ENCODE measurements around the gene KCNQ1. TPM values are rescaled to one million over a fixed set of nuclear protein-coding genes. Genes with fewer than 3 reads are reported as not detected.
A peak's percentile ranks its signal among the peaks of the same experiment; 100 is the strongest.

The KCNQ1 gene
- total RNA-seq, 2 experiments from 2014 or later: 20.4 to 24.3 TPM

DNA sequence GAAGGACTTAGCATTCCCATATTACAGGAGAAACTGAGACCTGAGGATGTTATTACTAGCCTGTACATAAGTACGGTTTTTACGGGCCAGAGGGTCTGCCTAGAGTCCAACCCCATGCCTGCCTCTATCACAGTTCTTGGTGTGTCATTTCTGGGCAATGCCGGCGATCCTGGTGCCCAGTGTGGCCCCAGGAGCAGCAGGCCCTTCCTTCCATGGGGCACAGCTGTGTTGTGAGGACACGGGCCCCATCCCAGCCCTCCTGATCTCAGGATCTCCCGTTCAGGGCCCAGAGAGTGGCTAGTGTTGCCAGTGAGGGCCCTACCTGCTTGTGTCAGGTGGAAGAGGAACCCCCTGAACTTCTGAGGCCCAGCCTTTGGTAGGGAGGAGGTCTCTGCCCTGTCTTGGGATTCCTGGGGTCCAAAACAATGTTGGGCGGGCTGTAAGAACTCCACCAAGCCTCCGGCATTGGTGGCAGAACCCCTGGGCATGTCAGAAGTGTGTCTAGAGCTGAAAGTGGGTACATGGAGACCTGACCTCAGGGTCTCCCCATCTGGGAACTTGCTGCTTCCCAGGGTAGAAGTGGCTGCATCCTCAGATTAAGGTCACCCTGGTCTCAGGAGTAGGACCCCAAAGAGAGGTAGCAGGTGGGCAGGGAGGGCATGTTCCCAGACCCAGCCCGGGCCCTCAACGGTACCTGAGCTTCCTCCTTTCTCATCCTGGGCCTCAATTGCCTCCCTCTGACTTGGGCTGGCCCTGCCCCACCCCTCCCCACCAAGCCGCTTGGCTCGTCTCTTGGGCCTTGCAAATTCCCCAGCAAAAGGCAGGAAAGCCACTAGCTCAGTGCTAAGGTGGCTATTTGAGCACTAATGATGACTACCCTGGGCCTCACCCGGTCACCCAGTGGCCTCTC, 329.6 kb downstream of the KCNQ1 start:
- Mint-ChIP-seq H3K27ac (no peak overlapping the region), H3K4me3 (no peak overlapping the region), H3K36me3 (ENCODE audit: low read depth) (peaks cover 2% of the 10 kb centered on the region), H3K9me3 (no peaks in the 10 kb centered on the region), H3K4me1 (peaks cover 17% of the 10 kb centered on the region), H3K27me3 (no peaks in the 10 kb centered on the region)
- peak; percentile 4 for DNase-seq
- CTCF ChIA-PET: interaction anchor here (1.5 kb wide), 1 partner anchor 242 kb away, joined by 5 read pairs; no protein-coding TSS in a partner anchor
- POLR2A ChIA-PET: no interaction called here

DNA sequence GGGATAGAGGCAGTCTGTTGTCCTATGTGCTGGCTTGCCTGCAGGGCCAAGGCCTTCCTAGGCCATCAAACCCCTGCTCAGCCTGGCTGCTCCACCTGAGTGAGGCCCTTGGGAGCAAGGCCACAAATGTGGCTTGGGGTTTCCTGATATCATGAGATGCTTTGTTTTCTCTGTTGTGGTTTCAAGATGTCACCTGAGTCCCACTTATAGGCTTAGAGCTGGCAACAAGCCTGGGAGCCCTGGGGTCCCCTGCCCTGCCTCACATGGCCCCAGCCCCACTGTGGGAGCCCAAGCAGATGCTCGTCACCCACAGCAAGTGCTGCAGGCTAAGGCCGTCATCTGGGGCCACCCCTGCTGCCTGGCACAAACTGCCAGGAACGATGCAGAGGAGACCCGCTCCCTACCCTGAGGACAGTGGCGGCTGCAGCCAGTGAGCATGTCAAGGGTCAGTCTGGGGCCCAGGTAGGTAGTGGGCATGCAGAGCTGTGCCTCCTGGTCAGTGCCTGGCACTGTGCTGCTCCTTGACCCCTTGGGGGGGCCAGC, 330.3 kb downstream of the KCNQ1 start:
- POLR2A ChIA-PET: no interaction called here
- peak; percentile 33 for DNase-seq
- no peaks in the 10 kb centered on the region for H3K27me3 Mint-ChIP-seq

DNA sequence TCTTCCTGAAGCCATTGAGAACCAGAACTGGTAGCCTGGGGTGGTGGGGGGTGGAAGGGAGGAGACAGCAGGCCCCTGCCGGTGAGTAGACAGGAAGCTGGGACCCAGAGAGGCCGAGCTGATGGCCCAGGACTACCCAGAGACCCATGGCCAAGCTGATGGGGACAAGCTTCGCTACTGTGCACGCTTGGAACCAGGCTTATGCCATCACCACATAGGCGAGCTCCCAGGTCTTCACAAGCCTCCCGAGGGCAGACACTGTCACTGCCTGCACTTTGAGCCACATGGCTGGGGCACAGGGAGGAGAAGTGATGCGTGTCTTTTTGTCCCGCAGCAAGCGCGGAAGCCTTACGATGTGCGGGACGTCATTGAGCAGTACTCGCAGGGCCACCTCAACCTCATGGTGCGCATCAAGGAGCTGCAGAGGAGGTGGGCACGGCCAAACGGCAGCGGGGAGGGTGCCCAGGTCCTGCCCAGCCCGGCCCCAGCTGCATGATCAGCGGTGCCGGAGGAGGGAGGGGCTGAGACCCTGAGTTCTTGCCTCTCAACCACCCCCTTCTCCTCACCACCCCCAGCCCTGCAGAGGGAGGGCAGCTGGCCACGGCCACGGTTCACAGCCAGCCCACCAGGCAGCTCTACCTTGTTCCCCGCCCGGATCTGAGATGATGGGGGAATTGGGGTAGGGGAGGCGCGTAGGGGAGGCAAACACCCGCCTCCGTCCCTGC, 331.0 kb downstream of the KCNQ1 start:
- Mint-ChIP-seq H3K4me1 (peaks cover 17% of the 10 kb centered on the region), H3K4me3 (no peak overlapping the region), H3K36me3 (ENCODE audit: low read depth) (peaks cover 2% of the 10 kb centered on the region), H3K27ac (no peak overlapping the region), H3K27me3 (no peaks in the 10 kb centered on the region), H3K9me3 (no peaks in the 10 kb centered on the region)
- peak; percentile 4 for DNase-seq
- POLR2A ChIA-PET: no interaction called here
- CTCF ChIA-PET: interaction anchor here (1.4 to 1.5 kb wide), 2 partner anchors 113 to 243 kb away, joined by 3 to 5 read pairs; no protein-coding TSS in a partner anchor

More for the DNA sequence above, 330.3 kb downstream of the KCNQ1 start:
- no peak overlapping the region for H3K4me3 Mint-ChIP-seq
- peaks cover 2% of the 10 kb centered on the region for H3K36me3 Mint-ChIP-seq (ENCODE audit: low read depth)
- no peaks in the 10 kb centered on the region for H3K9me3 Mint-ChIP-seq
- CTCF ChIA-PET: interaction anchor here (1.4 to 1.5 kb wide), 2 partner anchors 113 to 242 kb away, joined by 3 to 5 read pairs; no protein-coding TSS in a partner anchor
- peaks cover 17% of the 10 kb centered on the region for H3K4me1 Mint-ChIP-seq
- no peak overlapping the region for H3K27ac Mint-ChIP-seq

DNA sequence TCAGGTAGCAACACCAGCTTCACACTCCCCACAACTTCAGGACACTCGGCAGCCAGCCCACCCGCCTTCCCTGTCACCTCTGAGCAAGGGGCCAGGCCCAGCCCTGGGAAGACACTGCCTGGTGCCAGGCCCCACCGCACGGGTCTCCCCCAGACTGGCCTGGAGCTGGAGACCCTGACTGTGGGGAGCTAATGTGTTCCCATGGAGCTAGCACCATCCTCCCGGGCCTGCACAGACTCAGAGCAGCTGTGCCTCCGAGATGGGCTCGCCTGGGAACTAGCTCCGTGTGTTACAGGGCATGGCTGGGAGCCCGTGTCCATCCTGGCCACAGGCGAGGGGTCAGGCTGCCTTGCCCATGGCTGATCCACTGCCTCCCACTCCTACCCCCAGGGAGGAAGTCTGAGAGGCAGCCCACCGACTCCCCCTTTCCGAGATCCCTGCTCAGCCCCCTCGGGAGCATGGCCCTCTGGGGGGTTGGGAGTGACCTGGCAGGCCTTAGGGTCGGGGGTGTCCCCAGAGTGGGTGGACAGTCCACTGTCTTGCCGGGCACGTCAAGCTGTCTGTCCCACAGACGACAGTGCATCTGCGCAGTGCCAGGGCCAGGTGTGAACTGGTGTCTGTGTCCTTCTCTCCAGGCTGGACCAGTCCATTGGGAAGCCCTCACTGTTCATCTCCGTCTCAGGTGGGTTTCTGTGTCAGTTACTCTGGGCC, 331.7 kb downstream of the KCNQ1 start:
- Mint-ChIP-seq H3K27ac (no peak overlapping the region), H3K4me3 (no peak overlapping the region), H3K27me3 (no peaks in the 10 kb centered on the region), H3K9me3 (no peaks in the 10 kb centered on the region), H3K36me3 (ENCODE audit: low read depth) (no peaks in the 10 kb centered on the region), H3K4me1 (peaks cover 15% of the 10 kb centered on the region)
- POLR2A ChIA-PET: no interaction called here
- CTCF ChIA-PET: interaction anchor here (1.4 kb wide), 1 partner anchor 112 kb away, joined by 3 read pairs; no protein-coding TSS in a partner anchor
- DNase-seq: peak; percentile 3

DNA sequence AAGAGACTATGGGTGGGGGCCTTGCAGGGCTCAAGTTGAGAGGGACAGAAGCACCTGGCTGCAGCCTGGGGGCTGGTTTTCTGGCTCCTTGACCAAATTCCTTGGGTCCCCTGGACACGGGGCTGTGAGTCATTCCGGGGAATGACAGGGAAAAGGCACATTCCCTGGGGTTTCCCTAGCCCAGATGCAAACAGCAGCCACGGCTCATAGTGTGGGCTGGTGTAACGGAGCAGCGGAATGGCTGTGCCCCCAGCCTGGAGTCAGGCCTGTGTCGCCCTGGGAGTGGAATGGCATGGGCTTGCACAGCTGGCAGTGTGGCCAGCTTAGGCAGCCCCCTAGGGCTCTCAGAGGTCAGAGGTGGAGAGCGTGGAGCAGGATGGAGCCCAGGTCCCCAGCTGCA, 332.6 kb downstream of the KCNQ1 start:
- Mint-ChIP-seq H3K27me3 (no peaks in the 10 kb centered on the region), H3K27ac (no peak overlapping the region), H3K4me3 (no peak overlapping the region), H3K9me3 (no peaks in the 10 kb centered on the region), H3K36me3 (ENCODE audit: low read depth) (no peaks in the 10 kb centered on the region), H3K4me1 (peaks cover 12% of the 10 kb centered on the region)
- ChIA-PET CTCF (no interaction called here), POLR2A (no interaction called here)
- DNase-seq: peak; percentile 2

DNA sequence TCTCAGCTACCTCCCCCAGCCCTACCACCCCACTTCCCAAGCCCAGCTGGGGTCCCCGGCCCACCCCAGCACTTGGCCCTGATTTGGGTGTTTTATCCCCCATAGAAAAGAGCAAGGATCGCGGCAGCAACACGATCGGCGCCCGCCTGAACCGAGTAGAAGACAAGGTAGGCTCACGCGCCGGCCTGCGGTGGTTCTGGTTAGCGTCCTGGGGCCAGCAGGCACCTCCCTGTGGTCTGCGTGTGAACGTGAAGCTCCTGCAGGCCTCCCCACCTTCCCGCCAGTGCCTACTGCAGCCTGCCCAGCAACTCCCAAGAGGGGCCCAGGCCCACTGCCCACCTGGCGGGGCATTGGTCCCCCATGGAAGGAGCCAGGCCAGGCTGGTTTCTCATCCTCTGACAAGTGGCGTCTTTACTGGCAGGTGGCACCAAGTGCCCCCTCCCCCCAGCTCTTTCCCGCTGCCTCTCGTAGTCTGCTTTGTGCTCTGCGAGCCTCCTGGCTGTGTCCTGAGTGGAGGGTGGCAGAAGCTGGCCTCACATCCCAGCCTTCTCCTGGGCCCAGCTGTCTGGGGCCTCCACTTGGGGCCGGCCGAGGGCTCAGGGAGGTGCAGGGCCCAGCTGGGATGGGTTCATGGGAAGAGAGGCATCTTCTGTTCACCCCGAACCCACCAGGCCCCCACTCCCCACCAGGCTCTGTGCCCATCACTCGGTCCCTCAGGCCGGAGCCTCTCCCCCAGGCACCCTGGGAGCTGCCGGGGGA, 333.2 kb downstream of the KCNQ1 start:
- Mint-ChIP-seq H3K9me3 (no peaks in the 10 kb centered on the region), H3K36me3 (ENCODE audit: low read depth) (no peaks in the 10 kb centered on the region), H3K4me1 (peaks cover 6% of the 10 kb centered on the region), H3K27ac (no peak overlapping the region), H3K27me3 (peaks cover 2% of the 10 kb centered on the region), H3K4me3 (no peak overlapping the region)
- peak; percentile 4 for DNase-seq
- POLR2A ChIA-PET: no interaction called here
- CTCF ChIA-PET: no interaction called here

DNA sequence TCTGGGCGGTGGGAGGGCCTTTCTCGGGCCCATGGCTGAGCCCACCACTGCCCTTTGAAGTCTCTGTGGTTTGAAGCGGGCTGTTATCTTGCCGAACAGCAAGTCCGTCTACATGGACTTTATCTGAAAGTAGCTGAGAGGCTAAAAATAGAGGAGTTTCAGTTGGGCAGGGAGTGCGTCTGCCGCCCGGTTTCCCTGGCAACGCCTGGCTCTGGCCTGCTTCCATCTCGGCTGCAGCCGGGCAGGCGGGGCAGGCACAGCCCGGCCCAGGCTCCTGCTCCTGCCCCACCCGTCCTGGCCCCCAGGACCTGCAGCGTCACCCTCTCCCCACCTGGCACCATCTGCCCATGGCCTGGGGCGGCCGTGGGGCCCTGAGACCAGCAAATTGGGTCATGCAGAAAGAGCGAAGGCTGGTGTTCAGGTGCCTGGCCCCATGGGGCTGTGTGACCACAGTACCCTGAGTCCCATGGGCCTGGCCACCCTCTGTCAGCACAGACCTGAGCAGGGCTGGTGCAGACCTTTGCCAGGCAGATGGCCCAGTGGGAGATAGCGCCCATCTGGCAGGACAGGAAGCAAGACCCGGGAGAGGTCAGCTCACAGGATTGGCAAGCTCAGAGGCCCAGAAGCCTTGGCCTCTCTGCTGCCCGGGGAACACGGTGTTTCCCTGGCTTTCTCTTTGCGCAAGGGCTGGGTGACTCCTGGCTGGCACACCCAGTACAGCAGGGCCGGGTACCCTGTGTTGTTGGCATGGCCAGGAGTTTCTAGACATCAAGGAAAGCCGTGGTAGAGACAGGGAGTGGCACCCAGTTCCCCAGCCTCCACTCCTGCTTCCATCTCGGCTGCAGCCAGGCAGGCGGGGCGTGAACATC, 334.1 kb downstream of the KCNQ1 start:
- CTCF ChIA-PET: no interaction called here

DNA sequence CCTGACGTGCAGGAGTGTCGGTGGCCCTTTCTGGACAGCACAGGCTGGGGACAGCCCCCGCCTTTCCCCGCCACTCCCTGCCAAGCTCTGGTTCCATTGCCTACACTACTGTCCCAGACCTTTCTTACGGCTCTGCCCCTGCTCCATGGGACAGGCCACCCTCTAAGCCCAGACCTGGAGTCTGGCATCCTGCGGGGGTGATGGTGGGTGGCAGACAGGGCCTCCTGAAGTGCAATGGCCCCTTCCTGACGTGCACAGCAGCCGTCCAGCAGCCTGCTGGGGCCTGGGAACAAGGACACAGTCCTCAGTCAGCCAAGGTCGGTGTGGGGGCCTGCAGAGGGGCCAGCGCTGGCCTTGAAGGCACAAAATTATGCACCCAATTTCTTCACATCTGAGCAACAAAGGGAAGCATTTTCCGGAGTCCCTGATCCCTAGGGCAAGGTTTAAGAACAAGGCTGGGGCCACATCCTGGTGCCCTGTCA, 334.7 kb downstream of the KCNQ1 start:
- H3K4me1 Mint-ChIP-seq: peaks cover 6% of the 10 kb centered on the region
- ChIA-PET CTCF (no interaction called here), POLR2A (no interaction called here)
- H3K4me3 Mint-ChIP-seq: no peak overlapping the region
- no peak for DNase-seq
- no peaks in the 10 kb centered on the region for H3K36me3 Mint-ChIP-seq (ENCODE audit: low read depth)
- no peak overlapping the region for H3K27ac Mint-ChIP-seq
- peaks cover 2% of the 10 kb centered on the region for H3K27me3 Mint-ChIP-seq
- no peaks in the 10 kb centered on the region for H3K9me3 Mint-ChIP-seq

More for the DNA sequence above, 334.1 kb downstream of the KCNQ1 start:
- no peaks in the 10 kb centered on the region for H3K9me3 Mint-ChIP-seq
- peak; percentile 3 for DNase-seq
- no peak overlapping the region for H3K27ac Mint-ChIP-seq
- H3K27me3 Mint-ChIP-seq: peaks cover 2% of the 10 kb centered on the region
- no peaks in the 10 kb centered on the region for H3K36me3 Mint-ChIP-seq (ENCODE audit: low read depth)
- POLR2A ChIA-PET: no interaction called here
- H3K4me3 Mint-ChIP-seq: no peak overlapping the region
- H3K4me1 Mint-ChIP-seq: peaks cover 6% of the 10 kb centered on the region

DNA sequence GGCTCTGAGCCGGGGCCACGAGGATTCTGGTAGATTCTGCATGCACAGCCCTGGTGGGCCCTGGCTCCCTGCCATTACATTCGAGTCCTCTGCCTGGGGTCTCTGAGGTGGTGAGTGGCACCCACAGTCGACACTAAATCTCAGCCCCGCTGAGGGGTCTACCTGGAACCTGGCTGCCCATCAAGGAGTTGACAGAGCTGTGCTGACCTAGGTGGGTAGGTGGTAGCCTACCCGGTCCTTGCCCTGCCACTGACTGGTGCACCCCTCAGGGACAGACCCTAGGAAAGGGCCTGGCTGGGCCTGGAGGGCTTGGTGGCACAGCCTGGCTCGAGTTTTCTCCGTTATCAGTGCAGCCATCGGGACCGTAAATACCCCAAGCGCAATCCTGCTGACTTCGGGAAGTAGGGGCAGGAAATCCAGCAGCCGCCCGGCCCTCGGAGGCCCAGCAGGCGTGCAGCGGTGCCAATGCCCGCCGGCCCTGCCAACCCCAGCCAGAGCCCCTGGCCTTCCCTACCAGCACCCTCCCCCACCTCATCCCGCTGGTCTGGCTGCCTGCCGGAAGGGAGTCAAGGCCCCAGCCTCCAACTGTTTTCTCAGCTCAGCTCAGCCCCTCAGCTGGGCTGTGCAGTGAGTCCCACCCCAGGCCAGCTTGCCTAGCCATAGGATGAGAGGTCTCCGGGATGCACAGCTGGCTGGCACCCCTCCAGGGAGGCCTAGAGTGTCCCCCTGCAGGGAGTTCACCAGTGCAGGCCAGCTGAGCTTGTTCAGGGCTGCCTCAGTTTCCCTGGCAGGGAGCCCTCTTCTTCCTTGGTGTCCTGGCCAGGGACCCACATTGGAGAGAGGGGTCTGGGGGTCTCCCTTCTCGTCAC, 335.4 kb downstream of the KCNQ1 start:
- ChIA-PET CTCF (interaction anchor here (1.4 kb wide), 1 partner anchor 247 kb away, joined by 3 read pairs; no protein-coding TSS in a partner anchor), POLR2A (no interaction called here)
- Mint-ChIP-seq H3K36me3 (ENCODE audit: low read depth) (no peaks in the 10 kb centered on the region), H3K27me3 (peaks cover 5% of the 10 kb centered on the region), H3K4me1 (no peaks in the 10 kb centered on the region), H3K9me3 (no peaks in the 10 kb centered on the region), H3K27ac (no peak overlapping the region), H3K4me3 (no peak overlapping the region)
- no peak for DNase-seq

DNA sequence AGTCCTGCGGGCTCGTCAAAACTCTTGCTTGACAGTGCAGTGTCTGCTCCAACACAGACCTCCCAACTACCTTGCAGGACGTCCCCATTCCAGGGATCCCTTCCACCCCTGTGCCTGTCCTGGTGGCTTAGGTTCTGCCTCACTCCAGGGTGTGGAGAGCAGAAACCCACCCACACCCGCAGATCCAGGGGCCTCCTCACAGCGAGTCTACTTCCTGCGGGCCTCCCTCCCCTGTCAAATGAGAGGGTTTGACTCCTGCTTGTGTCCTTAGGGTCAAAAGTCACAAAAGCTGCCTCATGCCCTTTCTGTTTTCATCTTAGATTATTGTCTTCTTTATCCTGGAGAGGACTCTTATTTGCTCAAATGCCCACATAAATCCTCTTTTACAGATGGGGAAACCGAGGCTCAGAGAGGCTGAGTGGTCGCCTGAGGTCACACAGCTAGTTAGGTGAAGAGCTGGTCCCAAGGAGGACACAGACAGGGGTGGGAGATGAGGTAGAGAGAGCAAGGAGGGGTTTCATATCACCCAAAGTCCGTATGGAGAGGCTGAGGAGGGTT, 336.1 kb downstream of the KCNQ1 start:
- ChIA-PET POLR2A (no interaction called here), CTCF (interaction anchor here (1.4 kb wide), 1 partner anchor 248 kb away, joined by 3 read pairs; no protein-coding TSS in a partner anchor)
- no peak for DNase-seq
- Mint-ChIP-seq H3K4me1 (no peaks in the 10 kb centered on the region), H3K27ac (no peak overlapping the region), H3K36me3 (ENCODE audit: low read depth) (no peaks in the 10 kb centered on the region), H3K9me3 (no peaks in the 10 kb centered on the region), H3K4me3 (no peak overlapping the region), H3K27me3 (peaks cover 5% of the 10 kb centered on the region)

Measured in activated CD4-positive, alpha-beta T cell treated with anti-CD3 and anti-CD28 coated beads, Interleukin-2, amount 10 ng/mL, durations not matched to agents 7 days and 5 days (primary cell).